ENCODE measurements around the gene CC2D1A. TPM values are rescaled to one million over a fixed set of nuclear protein-coding genes. Genes with fewer than 3 reads are reported as not detected.

The CC2D1A gene
- total RNA-seq, 5 donors from 2014 or later (not counting 1 experiment from before 2014, with no cell fraction given), result 25.9 to 41.3 (median 37.4) TPM

DNA sequence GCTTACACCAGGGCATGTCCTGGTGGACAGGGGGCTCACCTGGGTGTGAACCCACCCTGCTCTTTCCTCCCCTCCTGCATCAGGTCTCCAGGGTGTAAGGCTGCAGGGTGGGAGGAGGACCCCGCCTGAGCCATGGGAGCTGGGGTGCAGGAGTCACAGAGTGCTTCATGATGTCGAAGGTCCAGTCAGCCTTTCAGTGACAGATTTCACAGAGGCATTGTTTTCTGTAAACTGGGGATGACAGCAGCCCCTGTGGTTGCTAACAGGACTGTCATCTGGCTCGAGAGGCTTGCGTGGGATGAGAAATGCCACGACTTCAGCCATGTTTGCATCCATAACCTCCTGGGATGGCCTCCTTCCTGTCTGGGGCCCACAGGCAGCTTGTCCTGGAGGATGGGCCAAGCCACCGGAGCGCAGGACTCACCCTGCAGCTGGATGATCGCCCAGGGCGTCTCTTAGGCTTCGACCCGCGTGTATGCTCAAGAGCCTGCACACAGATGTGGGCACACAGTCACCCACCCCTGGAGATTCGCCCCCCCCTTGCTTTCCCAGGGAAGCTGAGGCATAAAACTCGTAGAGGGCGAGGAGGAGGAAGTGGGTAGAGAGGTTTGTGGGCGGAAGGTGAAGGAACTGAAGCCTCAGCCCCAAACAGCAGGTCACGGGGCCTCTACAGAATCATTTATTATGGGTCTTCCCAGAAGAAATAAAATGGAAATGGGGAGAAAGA, 24.1 kb upstream of the CC2D1A start:
- Histone ChIP-seq H3K27ac (ENCODE audit: low read length) (peak overlapping the region; percentile 56), H3K27me3 (replicated peaks in 1 of 2; ENCODE audit: control insufficient read depth in 2 of 2, extremely low read depth in 1 of 2, insufficient read depth in 2 of 2, low read length in 1 of 2) (peaks cover 0 to 9% of the 10 kb centered on the region in 2 experiments), H3K9me3 (no peaks in the 10 kb centered on the region), H3K36me3 (ENCODE audit: control insufficient read depth in 2 of 2, extremely low read depth in 1 of 2, insufficient read depth in 1 of 2, low read length in 1 of 2) (no peaks in the 10 kb centered on the region), H3K4me3 (ENCODE audit: control insufficient read depth in 1 of 2, extremely low read depth in 1 of 2, low read length in 1 of 2) (peak overlapping the region; percentile 14 to 38), H3K4me1 (ENCODE audit: control insufficient read depth in 1 of 2, extremely low read depth in 1 of 2, insufficient read depth in 2 of 2, low read length in 2 of 2) (peaks cover 33 to 75% of the 10 kb centered on the region in 2 experiments)
- Mint-ChIP-seq H3K27me3 (no peaks in the 10 kb centered on the region), H3K36me3 (no peaks in the 10 kb centered on the region), H3K4me3 (peak overlapping the region; percentile 10 to 71 (median 41)), H3K4me1 (peaks cover 37 to 46% (median 41%) of the 10 kb centered on the region in 3 donors), H3K27ac (peak overlapping the region; percentile 81 to 85), H3K9me3 (no peaks in the 10 kb centered on the region)
- POLR2A ChIA-PET, result interaction anchor here in 1 of 2 donors (0.6 kb wide), 1 partner anchor 502 kb away, joined by 4 read pairs; no protein-coding TSS in a partner anchor
- DNase-seq (peak in 14 of 35 experiments; percentile 27 to 68 (median 40)), ATAC-seq (replicated peaks in 1 of 4) (peak in 3 of 4 experiments; percentile 10 to 33 (median 32))
- CTCF ChIA-PET, result interaction anchor here (0.6 to 1.0 kb wide), 9 partner anchors 21 to 625 kb away, joined by 3 to 6 read pairs (median 3); partner anchors contain the start of genes ASF1B (in 1 of the 2) and IL27RA (in 1 of the 2)
- 9% methylated on average over 11 of the region's 17 CpGs for WGBS (ENCODE audit: insufficient coverage)

DNA sequence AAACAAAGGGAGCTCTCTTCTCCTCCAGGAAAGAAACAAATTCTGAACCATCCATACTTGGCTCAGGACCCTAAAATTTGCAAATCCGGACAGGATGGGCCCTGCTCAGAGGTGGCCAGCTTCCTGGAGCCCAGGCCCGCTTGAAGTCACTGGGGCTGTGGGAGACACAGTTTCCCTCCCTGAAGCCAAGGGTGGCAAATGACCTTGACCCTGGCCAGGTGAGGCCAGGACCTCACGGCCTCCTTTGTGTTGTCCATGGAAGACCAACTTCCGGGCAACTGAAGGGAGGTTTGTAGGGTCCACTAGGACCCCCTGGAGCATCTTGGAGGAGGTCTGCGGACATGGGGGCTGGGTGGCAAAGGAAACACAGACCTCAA, 23.6 kb upstream of the CC2D1A start:
- no peak for ATAC-seq (replicated peaks in 1 of 4)
- Mint-ChIP-seq H3K4me3 (peak overlapping the region in 2 of 3 donors; percentile 41 to 71), H3K27me3 (no peaks in the 10 kb centered on the region), H3K9me3 (no peaks in the 10 kb centered on the region), H3K36me3 (no peaks in the 10 kb centered on the region), H3K4me1 (peaks cover 37 to 49% (median 45%) of the 10 kb centered on the region in 3 donors), H3K27ac (peak overlapping the region; percentile 81 to 85)
- Histone ChIP-seq H3K36me3 (ENCODE audit: control insufficient read depth in 2 of 2, extremely low read depth in 1 of 2, insufficient read depth in 1 of 2, low read length in 1 of 2) (no peaks in the 10 kb centered on the region), H3K4me1 (ENCODE audit: control insufficient read depth in 1 of 2, extremely low read depth in 1 of 2, insufficient read depth in 2 of 2, low read length in 2 of 2) (peaks cover 33 to 80% of the 10 kb centered on the region in 2 experiments), H3K27me3 (replicated peaks in 1 of 2; ENCODE audit: control insufficient read depth in 2 of 2, extremely low read depth in 1 of 2, insufficient read depth in 2 of 2, low read length in 1 of 2) (peaks cover 0 to 3% of the 10 kb centered on the region in 2 experiments), H3K27ac (ENCODE audit: low read length) (peak overlapping the region; percentile 56), H3K4me3 (ENCODE audit: control insufficient read depth in 1 of 2, extremely low read depth in 1 of 2, low read length in 1 of 2) (peak overlapping the region in 1 of 2 donors; percentile 10), H3K9me3 (no peaks in the 10 kb centered on the region)
- no peak for DNase-seq
- CTCF ChIA-PET, result interaction anchor here (0.6 to 1.0 kb wide), 7 partner anchors 21 to 421 kb away, joined by 3 to 5 read pairs (median 3); partner anchors contain the start of genes ASF1B (in 1 of the 2) and IL27RA (in 1 of the 2)
- POLR2A ChIA-PET, result interaction anchor here in 1 of 2 donors (0.6 kb wide), 1 partner anchor 501 kb away, joined by 4 read pairs; no protein-coding TSS in a partner anchor
- WGBS (ENCODE audit: insufficient coverage), result no CpG with 5 or more reads among the region's 5 CpGs

DNA sequence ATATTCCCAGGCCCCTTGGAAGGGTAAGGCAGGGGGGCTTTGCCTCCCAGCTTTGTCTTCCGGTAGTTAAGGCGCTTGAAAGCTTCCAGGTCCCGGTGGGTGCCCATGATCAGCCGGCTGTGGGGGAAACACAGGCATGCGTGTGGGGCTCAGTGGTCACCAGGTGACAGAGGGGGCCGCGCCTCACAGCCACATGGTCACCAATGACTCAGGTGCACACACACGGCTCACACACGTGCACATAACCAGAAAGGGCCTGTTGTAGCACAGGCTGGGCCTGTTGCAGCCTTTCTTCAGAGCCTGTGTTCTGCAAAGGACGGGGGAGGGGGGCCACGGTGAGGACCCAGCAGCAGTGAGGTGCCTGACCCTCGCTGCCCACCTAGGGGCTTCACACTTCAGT, 23.2 kb upstream of the CC2D1A start:
- Histone ChIP-seq H3K4me3 (ENCODE audit: control insufficient read depth in 1 of 2, extremely low read depth in 1 of 2, low read length in 1 of 2) (peak overlapping the region in 1 of 2 donors; percentile 10), H3K9me3 (no peaks in the 10 kb centered on the region), H3K36me3 (ENCODE audit: control insufficient read depth in 2 of 2, extremely low read depth in 1 of 2, insufficient read depth in 1 of 2, low read length in 1 of 2) (no peaks in the 10 kb centered on the region), H3K27ac (ENCODE audit: low read length) (peak overlapping the region; percentile 56), H3K4me1 (ENCODE audit: control insufficient read depth in 1 of 2, extremely low read depth in 1 of 2, insufficient read depth in 2 of 2, low read length in 2 of 2) (peaks cover 33 to 85% of the 10 kb centered on the region in 2 experiments), H3K27me3 (replicated peaks in 1 of 2; ENCODE audit: control insufficient read depth in 2 of 2, extremely low read depth in 1 of 2, insufficient read depth in 2 of 2, low read length in 1 of 2) (peaks cover 0 to under 1% of the 10 kb centered on the region in 2 experiments)
- WGBS (ENCODE audit: insufficient coverage), result 80% methylated on average over 10 of the region's 12 CpGs
- Mint-ChIP-seq H3K36me3 (no peaks in the 10 kb centered on the region), H3K27ac (peak overlapping the region; percentile 66 to 81), H3K4me3 (peak overlapping the region in 1 of 3 donors; percentile 71), H3K4me1 (peaks cover 37 to 52% (median 46%) of the 10 kb centered on the region in 3 donors), H3K9me3 (no peaks in the 10 kb centered on the region), H3K27me3 (no peaks in the 10 kb centered on the region)
- no peak for ATAC-seq (replicated peaks in 1 of 4)
- CTCF ChIA-PET, result interaction anchor here in 1 of 2 donors (0.8 to 1.0 kb wide), 4 partner anchors 149 to 418 kb away, joined by 3 read pairs; partner anchors contain the start of genes ASF1B and IL27RA
- POLR2A ChIA-PET, result interaction anchor here in 1 of 2 donors (0.6 kb wide), 1 partner anchor 232 kb away, joined by 3 read pairs; no protein-coding TSS in a partner anchor
- no peak for DNase-seq

DNA sequence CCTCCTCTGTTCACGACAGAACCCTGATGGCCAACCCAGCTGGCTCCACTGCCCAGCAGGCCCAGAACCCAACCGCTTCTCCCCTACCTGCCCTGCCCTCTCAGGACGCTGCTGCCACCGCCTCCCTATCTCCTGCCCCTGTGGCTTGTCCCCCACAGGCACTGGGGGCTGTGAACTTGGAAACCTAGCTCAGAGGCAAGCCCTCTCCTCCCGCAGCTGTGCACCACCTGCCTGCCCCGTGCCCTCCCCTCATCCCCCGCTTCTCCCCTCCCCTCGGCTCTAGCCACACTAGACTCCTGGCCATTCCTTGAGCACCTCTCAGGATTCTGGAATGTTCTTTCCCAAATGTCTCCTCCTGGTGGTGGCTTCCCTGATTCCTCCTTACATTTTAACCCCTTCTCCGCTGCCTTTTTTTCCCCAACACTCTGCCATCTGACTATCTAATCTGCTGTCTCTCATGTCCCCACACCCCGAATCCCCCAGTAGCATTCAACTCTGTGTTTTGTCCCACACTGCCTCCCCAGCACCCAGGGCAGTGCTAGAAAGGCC, 22.4 kb upstream of the CC2D1A start:
- no peak for ATAC-seq (replicated peaks in 1 of 4)
- Mint-ChIP-seq H3K27me3 (no peaks in the 10 kb centered on the region), H3K9me3 (no peaks in the 10 kb centered on the region), H3K27ac (peak overlapping the region in 1 of 2 donors; percentile 27), H3K36me3 (no peaks in the 10 kb centered on the region), H3K4me3 (peak overlapping the region in 1 of 3 donors; percentile 44), H3K4me1 (peaks cover 37 to 52% (median 46%) of the 10 kb centered on the region in 3 donors)
- no peaks in the 10 kb centered on the region for H3K36me3 ChIP-seq (ENCODE audit: control insufficient read depth in 2 of 2, extremely low read depth in 1 of 2, insufficient read depth in 1 of 2, low read length in 1 of 2)
- no peaks in the 10 kb centered on the region for H3K27me3 ChIP-seq (replicated peaks in 1 of 2; ENCODE audit: control insufficient read depth in 2 of 2, extremely low read depth in 1 of 2, insufficient read depth in 2 of 2, low read length in 1 of 2)
- WGBS (ENCODE audit: insufficient coverage), result 95% methylated on average over 9 of the region's 10 CpGs
- ChIA-PET CTCF (interaction anchor here in 1 of 2 donors (0.6 kb wide), 1 partner anchor 132 kb away, joined by 3 read pairs; no protein-coding TSS in a partner anchor), POLR2A (interaction anchor here in 1 of 2 donors (0.6 kb wide), 1 partner anchor 231 kb away, joined by 3 read pairs; no protein-coding TSS in a partner anchor)
- H3K27ac ChIP-seq (ENCODE audit: low read length), result no peak overlapping the region
- peaks cover 33 to 91% of the 10 kb centered on the region in 2 experiments for H3K4me1 ChIP-seq (ENCODE audit: control insufficient read depth in 1 of 2, extremely low read depth in 1 of 2, insufficient read depth in 2 of 2, low read length in 2 of 2)
- H3K4me3 ChIP-seq (ENCODE audit: control insufficient read depth in 1 of 2, extremely low read depth in 1 of 2, low read length in 1 of 2), result no peak overlapping the region
- H3K9me3 ChIP-seq, result no peaks in the 10 kb centered on the region
- no peak for DNase-seq

GRCh38 chr19:13884726-13885591, 21.0 kb upstream of the CC2D1A start:
- H3K27me3 ChIP-seq (replicated peaks in 1 of 2; ENCODE audit: control insufficient read depth in 2 of 2, extremely low read depth in 1 of 2, insufficient read depth in 2 of 2, low read length in 1 of 2), result no peaks in the 10 kb centered on the region
- Mint-ChIP-seq H3K4me1 (peaks cover 37 to 48% (median 43%) of the 10 kb centered on the region in 3 donors), H3K4me3 (no peak overlapping the region), H3K27me3 (no peaks in the 10 kb centered on the region), H3K27ac (no peak overlapping the region), H3K36me3 (no peaks in the 10 kb centered on the region), H3K9me3 (no peaks in the 10 kb centered on the region)
- WGBS (ENCODE audit: insufficient coverage), result 94% methylated on average over 7 of the region's 26 CpGs
- no peak for ATAC-seq (replicated peaks in 1 of 4)
- H3K4me3 ChIP-seq (ENCODE audit: control insufficient read depth in 1 of 2, extremely low read depth in 1 of 2, low read length in 1 of 2), result no peak overlapping the region
- peaks cover 33 to 88% of the 10 kb centered on the region in 2 experiments for H3K4me1 ChIP-seq (ENCODE audit: control insufficient read depth in 1 of 2, extremely low read depth in 1 of 2, insufficient read depth in 2 of 2, low read length in 2 of 2)
- no peaks in the 10 kb centered on the region for H3K9me3 ChIP-seq
- DNase-seq, result no peak
- H3K27ac ChIP-seq (ENCODE audit: low read length), result no peak overlapping the region
- CTCF ChIA-PET, result no interaction called here
- POLR2A ChIA-PET, result no interaction called here
- no peaks in the 10 kb centered on the region for H3K36me3 ChIP-seq (ENCODE audit: control insufficient read depth in 2 of 2, extremely low read depth in 1 of 2, insufficient read depth in 1 of 2, low read length in 1 of 2)

Measured in T-cell (primary cell).